Stimulated activated CD8-positive, alpha-beta memory T cell treated with anti-CD3 and anti-CD28 coated beads, Interleukin-7, amount 100 ng/mL, for 1 hour (primary cell): ENCODE data around the gene SLC6A1.

Experiments
- DNase-seq, 2 donors: peaks; one replicate each; pipeline ENCODE4 v3.0.0-alpha.2; 2020; ENCODE audit warnings: low read depth in 2 of 2

The SLC6A1 gene

GRCh38 chr3:10970306-10970960 lies 22.1 kb upstream of the SLC6A1 start:
- no peak for DNase-seq

DNA sequence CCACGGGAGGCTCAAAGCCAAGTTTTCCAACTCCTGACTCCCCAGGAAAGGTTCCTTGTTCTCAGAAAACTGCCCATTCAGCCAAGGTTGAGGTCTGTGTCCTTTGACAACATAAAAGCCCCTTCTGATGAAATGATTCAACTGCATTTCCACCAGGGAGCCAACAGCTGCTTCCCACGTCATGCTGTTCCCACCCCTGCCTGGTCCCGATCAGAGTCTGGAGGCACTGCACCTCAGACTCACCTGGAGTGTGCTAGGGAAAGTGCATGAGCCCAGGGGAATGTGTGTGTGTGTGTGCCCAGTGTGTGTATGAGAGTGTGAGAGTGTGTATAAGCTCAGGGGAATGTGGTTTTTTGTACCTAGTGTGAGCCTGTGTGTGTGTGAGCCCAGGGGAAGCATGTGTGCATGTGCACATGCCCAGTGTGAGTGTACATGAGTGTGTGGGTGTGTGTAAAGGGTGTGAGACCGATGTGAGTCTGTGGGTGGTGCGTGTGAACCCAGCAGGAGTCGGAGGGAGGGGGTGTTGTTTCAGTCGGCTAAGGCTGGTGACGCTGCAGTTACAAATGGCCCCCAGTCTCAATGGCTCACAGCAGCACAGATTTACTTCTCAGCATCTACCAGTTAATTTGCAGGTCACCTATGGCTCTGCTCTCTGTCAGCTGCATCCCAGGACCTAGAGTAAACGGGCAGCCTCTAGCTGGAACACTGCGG lies 20.3 kb upstream of the SLC6A1 start:
- DNase-seq: no peak

GRCh38 chr3:10973046-10973595 lies 19.4 kb upstream of the SLC6A1 start:
- DNase-seq: no peak

DNA sequence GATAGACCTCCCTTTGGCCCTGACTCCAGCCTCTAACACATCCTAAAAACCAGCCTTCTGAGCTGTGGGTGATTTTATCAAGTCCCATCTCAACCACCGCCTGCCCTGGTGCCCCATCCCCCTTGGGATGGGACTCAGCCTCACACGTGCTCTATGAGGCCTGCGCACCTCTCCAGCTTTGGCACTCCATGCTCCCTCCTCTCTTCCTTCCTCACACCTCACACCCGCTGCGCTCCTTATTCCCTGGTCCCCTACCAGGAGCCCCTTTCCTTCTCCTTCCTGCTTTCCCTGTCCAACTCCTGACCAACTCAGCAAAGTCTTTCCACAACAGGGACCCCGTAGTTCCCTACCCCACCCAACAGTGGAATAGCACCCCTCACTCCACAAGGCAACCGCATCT lies 18.4 kb upstream of the SLC6A1 start:
- no peak for DNase-seq

DNA sequence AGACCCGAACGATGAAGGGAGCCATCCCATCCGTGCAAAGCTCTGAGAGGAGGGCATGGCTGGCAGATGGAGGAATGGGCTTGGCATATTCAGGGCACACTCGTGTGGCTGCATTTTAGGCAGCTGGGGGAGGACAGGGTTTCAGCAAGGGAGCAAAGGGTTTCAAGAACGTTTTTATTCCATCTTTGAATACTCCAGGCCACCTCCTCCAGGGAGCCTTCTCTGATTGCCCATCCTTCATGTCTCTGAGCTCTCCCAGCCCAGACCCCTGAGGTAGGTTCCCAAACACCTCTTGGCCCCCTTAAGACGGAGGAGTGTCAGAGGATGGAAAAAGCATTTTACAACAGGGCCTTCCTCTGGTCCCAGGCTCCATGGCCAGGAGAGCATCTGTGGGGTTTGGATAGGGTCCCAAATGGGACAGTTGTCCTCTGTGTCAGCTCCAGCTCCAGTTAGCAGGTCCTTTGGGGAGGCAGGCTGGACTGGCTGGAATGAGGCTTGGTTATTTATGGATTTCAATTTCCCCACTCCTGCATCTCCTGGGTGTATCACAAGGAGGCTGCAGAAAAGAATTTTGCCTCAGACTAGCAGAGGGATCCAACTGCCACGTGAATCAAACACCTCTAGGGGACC lies 17.7 kb upstream of the SLC6A1 start:
- DNase-seq: no peak

- no peak for DNase-seq
Observed at GRCh38 chr3:10975695-10976234, 16.8 kb upstream of the SLC6A1 start.

GRCh38 chr3:10976770-10977169 lies 15.8 kb upstream of the SLC6A1 start:
- DNase-seq: no peak

- no peak for DNase-seq
Observed at GRCh38 chr3:10977892-10978510, 14.5 kb upstream of the SLC6A1 start.

DNA sequence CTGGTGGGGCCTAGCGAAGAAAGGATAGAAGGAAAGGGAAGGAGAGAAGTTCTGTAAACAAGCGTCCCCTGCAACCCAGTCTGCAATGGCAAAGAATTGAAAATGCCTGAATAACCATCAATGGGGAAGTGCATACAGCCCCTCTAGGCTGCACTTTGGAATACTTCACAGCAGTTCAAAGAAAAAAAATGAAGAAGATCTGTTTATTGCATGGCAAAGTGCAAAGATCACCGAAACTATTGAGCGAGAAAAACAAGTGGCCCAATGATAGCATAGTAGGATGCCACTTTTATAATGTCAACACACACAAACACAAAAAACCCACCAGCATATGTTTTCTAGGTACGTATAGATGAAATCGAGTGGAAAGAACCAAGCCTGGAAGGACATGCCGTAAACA lies 13.6 kb upstream of the SLC6A1 start:
- no peak for DNase-seq

GRCh38 chr3:10980312-10980711 lies 12.2 kb upstream of the SLC6A1 start:
- no peak for DNase-seq

DNA sequence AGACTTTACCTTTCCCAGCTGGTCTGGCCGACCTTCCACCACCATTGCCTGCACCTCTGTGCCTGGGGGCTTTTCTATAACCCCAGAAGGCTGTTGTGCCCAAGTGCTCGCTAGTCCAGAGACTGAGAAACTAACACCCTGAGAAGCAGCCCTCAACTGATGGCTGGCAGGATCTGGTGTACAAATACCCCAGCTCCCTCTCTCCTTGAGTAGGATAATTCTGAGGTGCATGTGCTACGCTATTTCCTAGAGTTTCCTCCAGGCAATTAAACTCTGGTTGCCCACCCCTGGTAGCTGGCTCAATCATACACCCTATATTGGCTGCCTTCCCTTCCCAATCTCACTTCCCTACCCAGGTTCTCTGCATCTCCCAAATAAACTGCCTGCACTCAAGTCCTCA lies 11.5 kb upstream of the SLC6A1 start:
- DNase-seq: no peak

GRCh38 chr3:10981961-10982360 lies 10.6 kb upstream of the SLC6A1 start:
- no peak for DNase-seq

- no peak for DNase-seq
Observed at GRCh38 chr3:10982782-10983181, 9.8 kb upstream of the SLC6A1 start.

- DNase-seq: no peak
Observed at GRCh38 chr3:10983219-10983916, 9.2 kb upstream of the SLC6A1 start.

- DNase-seq: no peak
Observed at GRCh38 chr3:10984371-10984896, 8.1 kb upstream of the SLC6A1 start.

DNA sequence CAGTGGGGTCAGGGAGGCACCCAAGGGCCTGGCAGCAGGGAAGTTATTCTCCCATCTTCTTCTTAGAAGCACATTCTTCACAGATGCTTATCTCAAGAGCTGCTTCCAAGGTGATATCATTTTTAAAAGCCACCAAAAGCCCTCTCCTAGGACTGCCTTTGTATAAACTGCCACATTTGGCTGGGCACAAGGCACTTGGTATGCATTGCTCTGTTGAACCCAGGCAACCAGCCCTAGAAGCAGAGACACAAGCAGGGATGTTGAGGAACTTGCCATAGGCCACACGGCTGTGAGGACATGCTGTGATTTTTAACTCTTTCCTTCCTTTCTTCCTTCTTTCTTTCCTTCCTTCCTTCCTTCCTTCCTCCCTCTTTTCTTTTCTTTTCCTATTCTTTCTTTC lies 7.4 kb upstream of the SLC6A1 start:
- DNase-seq: no peak

DNA sequence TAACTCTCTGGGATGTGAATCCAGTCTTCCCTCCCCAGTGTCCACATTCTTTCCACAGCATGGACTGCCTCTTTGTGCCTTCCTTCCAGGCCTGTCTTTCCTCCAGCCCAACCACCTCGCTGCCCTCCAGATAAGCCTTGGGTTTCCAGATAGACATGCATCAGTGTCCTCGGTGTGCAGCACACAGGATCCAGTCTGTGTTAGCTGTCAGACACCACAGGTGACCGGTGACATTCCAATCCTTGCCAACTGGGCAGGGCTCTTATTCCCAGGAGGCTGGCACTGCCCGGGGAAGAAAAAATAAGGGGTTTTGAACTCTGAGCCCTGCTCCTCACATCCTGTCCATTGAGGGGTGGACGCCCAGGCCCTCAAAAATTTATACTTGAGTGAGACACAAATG lies 6.0 kb upstream of the SLC6A1 start:
- no peak for DNase-seq

- DNase-seq: no peak
Observed at GRCh38 chr3:10988001-10988665, 4.4 kb upstream of the SLC6A1 start.

DNA sequence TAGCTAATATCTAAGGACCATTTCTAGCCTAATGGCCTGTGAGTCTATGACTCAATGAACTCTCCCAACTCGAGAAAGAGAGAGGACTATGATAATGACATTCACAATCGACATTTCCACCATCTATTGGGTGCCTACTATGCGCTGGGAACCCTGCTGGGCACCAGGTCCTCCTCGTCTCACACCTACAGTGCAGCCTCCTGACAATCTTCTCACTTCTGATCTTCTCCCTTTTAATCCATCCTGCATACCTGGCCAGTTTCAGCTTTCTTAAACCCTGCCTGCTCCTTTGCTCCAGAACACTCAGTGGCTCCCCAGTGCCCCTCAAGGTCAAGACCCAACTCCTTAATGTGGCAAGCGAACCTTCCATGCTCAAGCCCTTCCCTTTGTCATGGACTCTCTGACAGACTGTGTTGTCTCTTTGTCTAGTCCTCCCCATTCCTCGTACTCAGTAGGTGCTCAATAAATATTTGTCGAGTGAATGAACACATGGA lies 3.5 kb upstream of the SLC6A1 start:
- no peak for DNase-seq

GRCh38 chr3:10992943-10993728 lies 588 bp downstream of the SLC6A1 start:
- DNase-seq: no peak
